ENCODE data around the gene TBXA2R. TPM values are rescaled to one million over a fixed set of nuclear protein-coding genes. Genes with fewer than 3 reads are reported as not detected.
A peak's percentile ranks its signal among the peaks of the same experiment; 100 is the strongest.
"Not testable (repeated sequence)": the region's sequence is repeated elsewhere in the genome, so short reads cannot be mapped to it uniquely, and the experiment has no call there.

Gene TBXA2R
- total RNA-seq, 2 donors from 2014 or later = 1.3 to 1.8 TPM

DNA sequence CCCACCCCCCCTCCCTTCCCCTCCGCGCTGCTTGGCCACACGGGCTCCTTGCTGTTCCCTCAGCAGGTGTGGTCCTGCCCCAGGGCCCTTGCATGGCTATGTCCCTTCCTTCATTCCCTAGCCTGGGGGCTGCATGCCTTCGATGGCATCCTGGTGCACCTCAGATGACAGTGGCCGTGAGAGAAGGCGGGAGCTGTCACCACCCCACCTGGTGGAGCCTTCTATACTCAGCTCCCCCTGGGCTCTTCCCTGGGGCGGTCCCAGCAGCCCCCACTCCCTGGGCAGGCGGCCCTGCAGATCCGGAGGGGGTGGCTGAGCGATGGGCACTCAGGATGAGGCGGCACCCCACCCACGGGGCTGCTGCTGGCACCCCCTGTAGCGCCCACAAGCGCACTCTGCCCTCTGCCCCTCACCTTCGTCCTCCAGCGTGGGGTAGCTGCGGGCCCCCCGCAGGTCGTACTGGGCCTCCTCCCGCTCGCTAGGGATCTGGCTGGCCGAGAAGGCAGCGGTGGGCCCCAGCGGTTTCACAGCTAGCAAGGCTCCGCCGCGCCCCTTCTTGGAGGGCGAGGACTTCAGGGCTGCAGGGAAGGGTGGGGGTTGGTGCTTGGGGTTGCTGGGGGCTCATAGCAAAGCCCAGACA is 37.1 kb upstream of the TBXA2R start:
- Mint-ChIP-seq H3K9me3 (no peaks in the 10 kb centered on the region), H3K27ac (no peak overlapping the region), H3K36me3 (no peaks in the 10 kb centered on the region)
- DNase-seq (ENCODE audit: low spot score in 2 of 2) (no peak), ATAC-seq (no peak)

- ATAC-seq = peak in 1 of 2 donors; percentile 25
- Mint-ChIP-seq H3K36me3 (no peaks in the 10 kb centered on the region), H3K27ac (no peak overlapping the region), H3K9me3 (no peaks in the 10 kb centered on the region)
- peak in 1 of 2 donors; percentile 29 for DNase-seq (ENCODE audit: low spot score in 2 of 2)
These were observed 36.5 kb upstream of the TBXA2R start for GRCh38 chr19:3642987-3643673.

- DNase-seq (ENCODE audit: low spot score in 2 of 2) (no peak), ATAC-seq (no peak)
- Mint-ChIP-seq H3K27ac (no peak overlapping the region), H3K9me3 (no peaks in the 10 kb centered on the region), H3K36me3 (no peaks in the 10 kb centered on the region)
These were observed 35.6 kb upstream of the TBXA2R start for GRCh38 chr19:3642296-3642695.

DNA sequence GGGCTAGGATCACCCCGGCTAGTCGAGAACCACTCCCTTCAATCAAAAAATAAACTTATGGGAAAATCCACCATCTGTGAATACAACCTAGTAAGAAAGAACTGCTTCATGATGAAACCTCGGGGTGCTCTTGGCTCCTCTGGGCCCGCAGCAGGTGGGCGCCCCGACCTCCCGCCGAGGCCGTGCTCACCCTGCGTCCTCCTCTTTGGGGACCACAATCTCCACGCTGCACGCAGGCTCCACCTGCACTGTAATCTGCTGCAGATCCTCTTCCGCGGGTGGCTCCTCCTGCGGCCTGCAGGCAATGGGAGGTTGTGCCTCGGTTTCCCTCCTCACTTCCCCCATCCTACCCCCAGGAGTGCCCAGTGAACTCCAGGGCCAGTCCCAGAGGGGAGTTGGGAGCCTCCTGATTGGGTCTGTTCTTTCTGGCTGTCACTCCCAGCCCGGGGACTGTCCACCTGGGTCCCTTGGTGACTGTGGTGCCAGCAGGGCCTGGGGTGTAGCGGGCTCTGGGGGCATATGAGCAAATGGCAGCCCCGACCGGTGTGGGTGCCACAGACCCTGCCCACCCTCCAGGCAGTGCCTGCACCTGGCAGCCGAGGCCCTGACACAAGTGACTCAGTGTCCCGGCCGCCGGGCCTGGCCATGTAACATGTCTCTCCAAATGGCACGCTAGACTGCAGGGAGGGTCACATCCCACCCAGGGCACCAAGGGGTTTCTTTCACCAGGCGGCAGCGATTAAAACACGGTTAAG is 35.0 kb upstream of the TBXA2R start:
- DNase-seq (ENCODE audit: low spot score in 2 of 2) (no peak), ATAC-seq (no peak)
- Mint-ChIP-seq H3K36me3 (no peaks in the 10 kb centered on the region), H3K27ac (no peak overlapping the region), H3K9me3 (no peaks in the 10 kb centered on the region)

DNA sequence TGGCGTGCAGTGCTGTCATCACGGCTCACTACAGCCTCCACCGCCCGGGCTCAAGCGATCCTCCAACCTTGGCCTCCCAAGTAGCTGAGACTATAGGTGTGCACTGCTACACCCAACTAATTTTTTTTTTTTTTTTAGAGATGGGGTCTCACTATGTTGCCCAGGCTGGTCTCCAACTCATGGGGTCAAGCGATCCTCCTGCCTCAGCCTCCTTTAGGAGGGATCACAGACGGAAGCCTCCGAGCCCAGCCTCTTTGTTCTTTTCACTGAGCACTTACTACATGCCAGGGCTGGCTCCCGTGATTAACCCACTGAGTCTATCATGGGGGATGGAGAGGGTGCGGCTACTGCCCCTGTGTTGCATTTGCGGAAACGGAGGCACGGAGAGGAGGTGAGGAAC is 32.8 kb upstream of the TBXA2R start:
- Mint-ChIP-seq H3K9me3 (no peaks in the 10 kb centered on the region), H3K36me3 (no peaks in the 10 kb centered on the region), H3K27ac (peak overlapping the region in 1 of 2 donors; percentile 68)
- ATAC-seq (no peak), DNase-seq (ENCODE audit: low spot score in 2 of 2) (no peak)

- H3K36me3 Mint-ChIP-seq = no peaks in the 10 kb centered on the region
These were observed 31.8 kb upstream of the TBXA2R start for GRCh38 chr19:3638208-3639193.

GRCh38 chr19:3637621-3638020 is 30.9 kb upstream of the TBXA2R start:
- ATAC-seq = no peak
- no peaks in the 10 kb centered on the region for H3K36me3 Mint-ChIP-seq
- H3K9me3 Mint-ChIP-seq = no peaks in the 10 kb centered on the region
- no peak for DNase-seq (ENCODE audit: low spot score in 2 of 2)
- H3K27ac Mint-ChIP-seq = no peak overlapping the region

More at GRCh38 chr19:3638208-3639193, 31.8 kb upstream of the TBXA2R start:
- no peaks in the 10 kb centered on the region for H3K9me3 Mint-ChIP-seq
- DNase-seq (ENCODE audit: low spot score in 2 of 2) = no peak
- no peak for ATAC-seq
- peak overlapping the region in 1 of 2 donors; percentile 53 for H3K27ac Mint-ChIP-seq

DNA sequence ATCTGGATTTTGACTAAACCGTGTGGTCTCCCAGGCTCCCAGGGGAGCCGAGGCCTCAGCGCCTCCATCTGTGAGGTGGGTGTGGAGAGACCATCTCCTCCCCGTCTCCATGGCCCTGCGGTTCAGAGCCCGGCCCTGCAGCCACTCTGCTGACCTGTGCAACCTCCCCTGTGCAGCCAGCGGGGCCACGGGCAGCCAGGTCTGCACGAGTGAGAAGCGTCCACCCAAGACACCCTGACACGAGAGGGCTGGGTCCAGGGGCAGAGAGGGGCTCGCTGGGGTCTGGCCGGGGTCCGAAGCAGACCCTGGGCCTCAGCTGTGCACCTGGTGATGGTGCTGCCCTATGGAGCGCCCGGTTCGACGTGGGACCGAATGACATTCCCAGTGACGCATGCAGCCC is 30.3 kb upstream of the TBXA2R start:
- Mint-ChIP-seq H3K9me3 (no peaks in the 10 kb centered on the region), H3K27ac (no peak overlapping the region), H3K36me3 (no peaks in the 10 kb centered on the region)
- ATAC-seq = no peak
- DNase-seq (ENCODE audit: low spot score in 2 of 2) = no peak

GRCh38 chr19:3636506-3636905 is 29.8 kb upstream of the TBXA2R start:
- Mint-ChIP-seq H3K27ac (no peak overlapping the region), H3K9me3 (no peaks in the 10 kb centered on the region), H3K36me3 (no peaks in the 10 kb centered on the region)
- ATAC-seq (no peak), DNase-seq (ENCODE audit: low spot score in 2 of 2) (no peak)

- ATAC-seq (no peak), DNase-seq (ENCODE audit: low spot score in 2 of 2) (no peak)
- peak overlapping the region; percentile 10 to 89 for H3K27ac Mint-ChIP-seq
- no peaks in the 10 kb centered on the region for H3K9me3 Mint-ChIP-seq
- no peaks in the 10 kb centered on the region for H3K36me3 Mint-ChIP-seq
These were observed 27.9 kb upstream of the TBXA2R start for GRCh38 chr19:3634496-3635045.

DNA sequence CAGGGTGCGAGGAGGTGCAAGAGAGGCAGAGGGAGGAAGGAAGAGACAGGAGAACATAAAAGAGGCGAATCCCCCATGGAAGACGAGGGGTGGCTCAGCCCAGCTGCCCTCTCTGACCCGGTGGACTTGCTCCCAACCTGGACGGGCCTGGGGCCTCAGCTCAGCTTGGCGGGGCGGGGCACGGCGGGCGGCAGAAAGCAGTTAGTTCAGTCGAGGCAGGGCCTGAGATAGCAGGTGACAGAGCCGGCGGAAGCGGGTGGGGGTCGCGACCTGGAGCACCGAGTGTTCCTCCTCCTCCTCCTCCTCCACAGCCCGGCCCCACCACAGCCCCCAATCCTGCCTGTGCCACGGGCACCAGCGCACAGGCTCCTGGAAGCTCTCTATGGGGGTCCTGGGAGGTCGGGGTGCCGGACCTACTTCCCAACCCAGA is 26.9 kb upstream of the TBXA2R start:
- Mint-ChIP-seq H3K27ac (no peak overlapping the region), H3K9me3 (no peaks in the 10 kb centered on the region), H3K36me3 (no peaks in the 10 kb centered on the region)
- DNase-seq (ENCODE audit: low spot score in 2 of 2) (no peak), ATAC-seq (no peak)

DNA sequence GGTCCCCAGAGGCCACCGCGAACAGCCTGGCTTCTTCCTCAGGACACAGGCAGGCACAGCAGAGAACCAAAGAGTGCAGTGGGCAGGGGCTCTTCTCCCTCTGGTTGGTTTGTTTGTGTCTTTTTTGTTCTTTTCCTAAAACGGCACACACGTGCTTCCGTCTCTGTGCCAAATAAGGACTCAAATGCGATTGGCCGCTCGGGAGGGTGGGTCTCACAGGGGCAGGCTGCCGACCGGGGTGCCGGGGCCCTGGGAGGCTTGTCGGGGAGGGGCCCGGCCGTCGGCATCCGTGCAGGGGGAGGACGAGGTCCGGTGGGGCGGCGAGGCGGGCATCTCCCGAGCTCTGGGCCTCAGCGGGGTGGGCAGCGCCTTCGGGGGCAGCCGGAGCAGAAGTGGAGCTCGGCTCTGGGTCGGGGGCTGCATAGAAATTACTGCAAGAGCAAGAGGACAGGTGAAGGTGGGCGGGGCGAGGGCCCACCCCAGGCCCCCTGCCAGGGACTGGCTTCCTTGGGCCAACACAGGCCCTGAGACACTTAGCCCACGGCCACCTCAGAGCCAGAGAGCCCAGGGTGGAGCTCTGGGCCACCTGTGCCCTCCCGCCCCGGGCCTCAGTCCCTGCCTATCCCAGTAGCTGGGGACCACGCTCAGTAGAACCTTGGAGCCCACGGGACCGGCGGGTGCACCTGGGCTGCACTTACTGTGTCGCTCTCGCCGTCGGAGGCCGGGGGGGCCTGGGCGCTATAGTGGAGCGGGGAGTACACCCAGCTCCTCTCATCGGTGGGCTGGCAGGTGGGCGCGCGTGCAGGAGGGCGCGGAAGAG is 26.3 kb upstream of the TBXA2R start:
- H3K27ac Mint-ChIP-seq = peak overlapping the region; percentile 27 to 36
- DNase-seq (ENCODE audit: low spot score in 2 of 2) (no peak), ATAC-seq (no peak)
- no peaks in the 10 kb centered on the region for H3K9me3 Mint-ChIP-seq
- H3K36me3 Mint-ChIP-seq = no peaks in the 10 kb centered on the region

GRCh38 chr19:3632098-3632497 is 25.4 kb upstream of the TBXA2R start:
- peak overlapping the region in 1 of 2 donors; percentile 27 for H3K27ac Mint-ChIP-seq
- H3K9me3 Mint-ChIP-seq = no peaks in the 10 kb centered on the region
- DNase-seq (ENCODE audit: low spot score in 2 of 2) = no peak
- no peak for ATAC-seq
- H3K36me3 Mint-ChIP-seq = no peaks in the 10 kb centered on the region

DNA sequence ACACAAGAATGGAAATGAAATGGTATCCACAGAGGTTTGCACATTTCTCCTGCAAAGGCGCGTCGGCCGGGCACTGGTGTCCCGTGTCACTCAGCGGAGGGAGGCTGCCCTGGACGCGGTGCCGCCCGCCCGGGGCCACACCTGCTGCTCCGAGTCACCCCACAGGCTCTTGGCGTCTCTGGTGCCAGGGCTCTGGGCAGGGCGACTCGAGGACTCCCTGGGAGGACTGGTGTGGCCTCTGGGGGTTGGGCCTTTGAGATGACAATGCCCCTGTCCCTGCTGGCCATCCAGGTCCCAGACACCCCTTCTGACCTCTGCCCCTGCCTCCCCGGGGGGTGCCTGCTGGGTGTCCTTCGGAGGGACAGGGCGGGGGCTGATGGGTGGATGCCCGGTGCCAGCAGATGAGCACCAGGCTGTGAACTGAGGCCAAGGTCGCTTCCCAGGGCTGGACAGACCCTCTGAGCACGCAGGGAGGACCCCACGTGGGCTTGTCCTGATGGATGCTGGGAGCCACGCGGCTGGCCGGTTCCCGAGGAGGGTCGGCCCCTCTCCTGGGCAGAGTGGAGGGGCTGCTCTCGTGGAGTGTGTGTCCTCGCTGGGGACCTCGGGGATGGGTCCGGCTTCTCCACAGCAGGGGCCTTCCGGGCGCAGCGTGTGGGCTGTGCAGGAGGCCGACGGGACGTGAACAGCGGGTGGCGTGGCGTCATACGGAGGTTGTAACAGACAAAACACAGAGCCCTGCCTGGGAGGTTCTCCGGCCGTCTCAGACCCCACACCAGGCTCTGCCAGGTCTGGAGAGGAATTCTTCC is 24.6 kb upstream of the TBXA2R start:
- no peak for ATAC-seq
- DNase-seq (ENCODE audit: low spot score in 2 of 2) = no peak
- H3K27ac Mint-ChIP-seq = no peak overlapping the region
- no peaks in the 10 kb centered on the region for H3K9me3 Mint-ChIP-seq
- H3K36me3 Mint-ChIP-seq = peaks cover 5 to 6% of the 10 kb centered on the region in 2 donors

DNA sequence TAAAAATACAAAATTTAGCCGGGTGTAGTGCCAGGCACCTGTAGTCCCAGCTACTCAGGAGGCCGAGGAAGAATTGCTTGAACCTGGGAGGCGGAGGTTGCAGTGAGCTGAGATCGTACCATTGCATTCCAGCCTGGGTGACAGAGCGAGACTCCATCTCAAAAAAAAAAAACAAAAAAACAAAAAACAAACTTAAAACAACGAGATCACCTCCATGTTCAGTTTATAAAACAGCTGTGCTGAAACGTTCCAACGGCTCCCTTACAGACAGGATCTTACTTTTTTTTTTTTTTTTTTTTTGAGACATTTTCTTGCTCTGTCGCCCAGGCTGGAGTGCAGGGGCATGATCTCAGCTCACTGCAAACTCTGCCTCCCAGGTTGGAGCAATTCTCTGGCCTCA is 22.1 kb upstream of the TBXA2R start:
- H3K27ac Mint-ChIP-seq; H3K9me3 Mint-ChIP-seq; ATAC-seq; DNase-seq (ENCODE audit: low spot score in 2 of 2): not testable (repeated sequence)
- peaks cover 11% of the 10 kb centered on the region in 2 donors for H3K36me3 Mint-ChIP-seq
